ENCODE results near the gene CD300H.
"Not testable (repeated sequence)": the region's sequence is repeated elsewhere in the genome, so short reads cannot be mapped to it uniquely, and the experiment has no call there.

GRCh38 chr17:74558402-74558801 is 8.9 kb downstream of the CD300H start:
- not testable (repeated sequence) for TF ChIP-seq CTCF (IDR thresholded peaks at IDR 0.05; ENCODE audit: low read depth, low read length); POLR2A (IDR thresholded peaks at IDR 0.05; ENCODE audit: extremely low read depth, insufficient read length); MYC (IDR thresholded peaks at IDR 0.05; ENCODE audit: low read depth, low read length); MAX (IDR thresholded peaks at IDR 0.05; ENCODE audit: low read depth, low read length)

All from NB4 (cell line).